Astrocyte (in vitro differentiated cells and primary cell): ENCODE measurements around the gene SDK1.

Experiments used
- EZH2 ChIP-seq: IDR thresholded peaks from 2 replicates; pipeline ENCODE4 v1.6.1; 2012; ENCODE audit warnings: mild to moderate bottlenecking, low read length, inconsistent platforms; ENCODE audit not compliant: insufficient read depth
- TF ChIP-seq, protein P1 (sequence below): IDR thresholded peaks from 2 replicates; pipeline ENCODE4 v1.5.1; 2011; ENCODE audit warnings: low read depth, mild to moderate bottlenecking, inconsistent platforms, low read length, moderate library complexity; ENCODE audit not compliant: insufficient read depth

- TF ChIP-seq, protein P1, sequence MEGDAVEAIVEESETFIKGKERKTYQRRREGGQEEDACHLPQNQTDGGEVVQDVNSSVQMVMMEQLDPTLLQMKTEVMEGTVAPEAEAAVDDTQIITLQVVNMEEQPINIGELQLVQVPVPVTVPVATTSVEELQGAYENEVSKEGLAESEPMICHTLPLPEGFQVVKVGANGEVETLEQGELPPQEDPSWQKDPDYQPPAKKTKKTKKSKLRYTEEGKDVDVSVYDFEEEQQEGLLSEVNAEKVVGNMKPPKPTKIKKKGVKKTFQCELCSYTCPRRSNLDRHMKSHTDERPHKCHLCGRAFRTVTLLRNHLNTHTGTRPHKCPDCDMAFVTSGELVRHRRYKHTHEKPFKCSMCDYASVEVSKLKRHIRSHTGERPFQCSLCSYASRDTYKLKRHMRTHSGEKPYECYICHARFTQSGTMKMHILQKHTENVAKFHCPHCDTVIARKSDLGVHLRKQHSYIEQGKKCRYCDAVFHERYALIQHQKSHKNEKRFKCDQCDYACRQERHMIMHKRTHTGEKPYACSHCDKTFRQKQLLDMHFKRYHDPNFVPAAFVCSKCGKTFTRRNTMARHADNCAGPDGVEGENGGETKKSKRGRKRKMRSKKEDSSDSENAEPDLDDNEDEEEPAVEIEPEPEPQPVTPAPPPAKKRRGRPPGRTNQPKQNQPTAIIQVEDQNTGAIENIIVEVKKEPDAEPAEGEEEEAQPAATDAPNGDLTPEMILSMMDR: no peak
- no peak for TF ChIP-seq EZH2
Observed at GRCh38 chr7:4091767-4092166, 790.7 kb downstream of the SDK1 start.
